Smooth muscle cell (in vitro differentiated cells): Measurements from ENCODE around the gene AUTS2. TPM values are rescaled to one million over a fixed set of nuclear protein-coding genes. Genes with fewer than 3 reads are reported as not detected.

Experiments
- DNase-seq: peaks from one replicate; lab custom pipeline; 2025; ENCODE audit not compliant: unreplicated experiment; lab: John Stamatoyannopoulos, UW
- H2AFZ ChIP-seq: fragments of 200-600 bp; sonication (generic); 2 replicates; pipeline ENCODE4 v1.6.0; 2016; ENCODE audit warnings: antibody characterized with exemption, low read depth, mild to moderate bottlenecking
- H3F3A ChIP-seq: fragments of 200-600 bp; sonication (generic); 2 replicates; pipeline ENCODE4 v1.6.0; 2017; ENCODE audit warnings: antibody characterized with exemption, low read depth
- H3K27ac ChIP-seq: fragments of 200-600 bp; sonication (generic); 2 replicates; pipeline ENCODE4 v1.5.1; 2016; ENCODE audit warnings: low read depth, mild to moderate bottlenecking
- H3K27me3 ChIP-seq: fragments of 200-600 bp; sonication (generic); 2 replicates; pipeline ENCODE4 v1.6.1; 2016; ENCODE audit warnings: low read depth, mild to moderate bottlenecking
- H3K36me3 ChIP-seq: fragments of 200-600 bp; sonication (generic); 2 replicates; pipeline ENCODE4 v1.5.1; 2016; ENCODE audit warnings: low read depth
- H3K4me1 ChIP-seq: fragments of 200-600 bp; sonication (generic); 2 replicates; pipeline ENCODE4 v1.5.1; 2016; ENCODE audit warnings: low read depth
- H3K4me2 ChIP-seq: fragments of 200-600 bp; sonication (generic); 2 replicates; pipeline ENCODE4 v1.6.0; 2016; ENCODE audit warnings: mild to moderate bottlenecking
- H3K4me3 ChIP-seq: fragments of 200-600 bp; sonication (generic); 2 replicates; pipeline ENCODE4 v1.5.1; 2016; ENCODE audit warnings: mild to moderate bottlenecking
- H3K79me2 ChIP-seq: fragments of 200-600 bp; sonication (generic); 2 replicates; pipeline ENCODE4 v1.6.0; 2016; ENCODE audit warnings: low read depth, mild to moderate bottlenecking
- H3K9ac ChIP-seq: fragments of 200-600 bp; sonication (generic); 2 replicates; pipeline ENCODE4 v1.6.0; 2016; ENCODE audit warnings: low read depth
- H3K9me3 ChIP-seq: fragments of 200-600 bp; sonication (generic); replicated peaks from 2 replicates; pipeline ENCODE4 v1.5.1; 2016; ENCODE audit warnings: low read depth
- H4K20me1 ChIP-seq: fragments of 200-600 bp; sonication (generic); 2 replicates; pipeline ENCODE4 v1.6.0; 2016; ENCODE audit warnings: low read depth
- WGBS: methylation state at CpG from one replicate; pipeline ENCODE4 v1.1.7; 2016; ENCODE audit warnings: low lambda C conversion rate; 5-methylcytosine and 5-hydroxymethylcytosine counted together
- polyA plus RNA-seq: library from polyadenylated mRNA; unstranded; fragments of >200 nt; fragmentation: Nextera tagmentation; extraction: Ambion mirVana; gene quantifications from 2 replicates; pipeline ENCODE4 v1.2.1, GENCODE V29; 2016
- total RNA-seq: library from RNA; depleted of rRNA; stranded (reverse); fragments of >200 nt; gene quantifications from 2 replicates; pipeline ENCODE4 v1.2.3, GENCODE V29; 2014
- TF ChIP-seq, protein P1 (sequence below): fragments of 200-600 bp; sonication (generic); IDR thresholded peaks from 2 replicates; pipeline ENCODE4 v1.5.1; 2017; ENCODE audit warnings: borderline replicate concordance, mild to moderate bottlenecking, antibody characterized with exemption; ENCODE audit not compliant: insufficient read depth, poor library complexity, severe bottlenecking

The AUTS2 gene
- total and polyA plus RNA-seq, 2 experiments from 2014 or later = 6.5 to 8.6 TPM

DNA sequence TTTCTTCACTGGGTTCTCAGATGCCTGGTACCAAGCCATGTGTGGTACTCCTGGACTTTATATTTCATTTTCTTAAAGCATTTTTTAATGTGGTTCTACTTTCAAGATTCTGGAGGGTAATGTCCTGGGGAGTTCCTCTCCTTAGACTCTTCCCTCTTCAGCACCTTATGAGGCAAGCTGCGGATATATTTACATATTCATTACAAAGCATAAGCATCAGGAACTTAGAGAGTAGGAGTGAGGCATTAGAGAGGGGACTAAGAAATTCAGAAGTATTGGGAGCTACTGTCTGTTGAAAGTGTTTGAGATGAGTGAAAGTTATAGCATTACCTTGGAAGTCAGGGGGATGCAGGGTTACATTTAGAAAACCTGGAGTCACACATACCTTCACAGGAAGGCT, 20.8 kb downstream of the AUTS2 start:
- Histone ChIP-seq H2AFZ (no peak overlapping the region), H3K4me3 (no peak overlapping the region), H3K27ac (no peak overlapping the region), H3K36me3 (no peaks in the 10 kb centered on the region), H3K79me2 (peaks cover 11% of the 10 kb centered on the region), H3K9ac (no peak overlapping the region), H3K27me3 (peaks cover 11% of the 10 kb centered on the region), H3F3A (no peaks in the 10 kb centered on the region), H3K4me2 (no peak overlapping the region), H3K4me1 (peaks cover 32% of the 10 kb centered on the region), H4K20me1 (peaks cover 67% of the 10 kb centered on the region), H3K9me3 (no peaks in the 10 kb centered on the region)
- TF ChIP-seq, protein P1, sequence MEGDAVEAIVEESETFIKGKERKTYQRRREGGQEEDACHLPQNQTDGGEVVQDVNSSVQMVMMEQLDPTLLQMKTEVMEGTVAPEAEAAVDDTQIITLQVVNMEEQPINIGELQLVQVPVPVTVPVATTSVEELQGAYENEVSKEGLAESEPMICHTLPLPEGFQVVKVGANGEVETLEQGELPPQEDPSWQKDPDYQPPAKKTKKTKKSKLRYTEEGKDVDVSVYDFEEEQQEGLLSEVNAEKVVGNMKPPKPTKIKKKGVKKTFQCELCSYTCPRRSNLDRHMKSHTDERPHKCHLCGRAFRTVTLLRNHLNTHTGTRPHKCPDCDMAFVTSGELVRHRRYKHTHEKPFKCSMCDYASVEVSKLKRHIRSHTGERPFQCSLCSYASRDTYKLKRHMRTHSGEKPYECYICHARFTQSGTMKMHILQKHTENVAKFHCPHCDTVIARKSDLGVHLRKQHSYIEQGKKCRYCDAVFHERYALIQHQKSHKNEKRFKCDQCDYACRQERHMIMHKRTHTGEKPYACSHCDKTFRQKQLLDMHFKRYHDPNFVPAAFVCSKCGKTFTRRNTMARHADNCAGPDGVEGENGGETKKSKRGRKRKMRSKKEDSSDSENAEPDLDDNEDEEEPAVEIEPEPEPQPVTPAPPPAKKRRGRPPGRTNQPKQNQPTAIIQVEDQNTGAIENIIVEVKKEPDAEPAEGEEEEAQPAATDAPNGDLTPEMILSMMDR = no peak
- DNase-seq = no peak
- WGBS = 86% methylated on average over 1 of the region's 1 CpG

DNA sequence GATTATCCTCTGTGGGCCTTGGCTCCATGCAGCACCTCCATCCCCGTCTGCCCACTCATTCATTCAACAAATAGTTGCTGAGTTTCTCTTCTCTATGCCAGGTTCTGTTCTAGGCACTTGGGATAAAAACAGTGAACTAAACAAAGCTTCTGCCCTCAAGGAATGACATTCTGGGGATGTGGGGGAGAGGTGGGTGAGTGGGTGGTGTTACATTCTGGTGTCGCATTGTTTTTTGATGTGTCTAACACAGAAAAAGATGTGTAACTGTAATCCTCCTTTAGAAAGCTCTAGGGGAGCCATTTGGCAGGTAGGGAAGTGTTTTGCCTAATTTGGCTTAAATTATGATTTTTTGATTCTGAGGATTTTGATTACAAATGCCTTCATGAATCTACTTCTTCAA, 21.4 kb downstream of the AUTS2 start:
- 78% methylated on average over 2 of the region's 2 CpGs for WGBS

DNA sequence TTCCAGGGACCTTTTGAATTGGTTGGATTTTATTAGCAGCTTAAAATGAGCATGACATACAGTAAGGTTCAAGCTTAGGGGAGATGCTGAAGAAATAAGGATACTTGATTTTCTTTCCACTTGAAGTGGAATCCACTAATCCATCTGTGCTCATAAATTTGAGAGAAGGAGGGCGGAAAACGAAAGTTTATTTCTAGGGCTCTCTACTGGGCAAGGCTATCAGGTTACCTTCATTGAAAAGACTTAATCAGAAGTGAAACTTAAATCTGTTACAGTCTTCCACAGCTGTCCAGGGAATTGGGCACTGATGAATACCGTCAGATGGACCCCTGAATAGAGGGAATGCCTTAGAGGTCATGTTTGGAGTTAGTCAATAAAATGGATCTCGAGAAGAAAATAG, 21.8 kb downstream of the AUTS2 start:
- H3K79me2 ChIP-seq = peaks cover 11% of the 10 kb centered on the region

More for the DNA sequence above, 21.4 kb downstream of the AUTS2 start:
- H3F3A ChIP-seq = no peaks in the 10 kb centered on the region
- H4K20me1 ChIP-seq = peaks cover 70% of the 10 kb centered on the region
- H3K27me3 ChIP-seq = peaks cover 11% of the 10 kb centered on the region
- no peak overlapping the region for H3K4me2 ChIP-seq
- H3K79me2 ChIP-seq = peaks cover 11% of the 10 kb centered on the region
- no peaks in the 10 kb centered on the region for H3K9me3 ChIP-seq
- H3K27ac ChIP-seq = no peak overlapping the region
- no peak overlapping the region for H2AFZ ChIP-seq
- TF ChIP-seq, protein P1 = no peak
- H3K4me1 ChIP-seq = peaks cover 32% of the 10 kb centered on the region
- no peaks in the 10 kb centered on the region for H3K36me3 ChIP-seq
- no peak for DNase-seq
- H3K4me3 ChIP-seq = no peak overlapping the region
- H3K9ac ChIP-seq = no peak overlapping the region

DNA sequence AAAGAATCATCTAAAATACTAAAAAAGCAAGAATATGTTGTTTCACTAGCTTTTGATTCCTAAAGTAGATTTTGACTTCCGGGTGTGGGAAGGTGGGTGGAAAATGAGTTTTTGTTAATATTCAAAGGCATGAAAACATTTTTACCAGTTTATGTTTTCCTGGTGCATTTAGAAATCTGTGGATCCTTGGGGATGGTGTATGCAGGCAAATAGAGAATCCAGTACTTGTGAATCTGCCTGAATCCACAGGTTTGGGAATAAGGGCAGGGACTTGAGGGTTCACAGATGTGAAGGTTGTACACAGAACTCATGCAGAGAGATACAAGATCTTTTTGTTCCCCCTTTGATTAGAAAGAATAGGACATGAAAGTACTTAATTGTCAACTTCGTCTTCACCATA, 22.4 kb downstream of the AUTS2 start:
- no peak overlapping the region for H3K9ac ChIP-seq
- H4K20me1 ChIP-seq = peaks cover 77% of the 10 kb centered on the region
- H3K4me1 ChIP-seq = peaks cover 32% of the 10 kb centered on the region
- TF ChIP-seq, protein P1 = no peak
- no peak overlapping the region for H2AFZ ChIP-seq
- H3K27ac ChIP-seq = no peak overlapping the region
- no peak overlapping the region for H3K4me3 ChIP-seq
- whole genome bisulfite sequencing = 84% methylated on average over 2 of the region's 2 CpGs
- no peaks in the 10 kb centered on the region for H3F3A ChIP-seq
- H3K36me3 ChIP-seq = no peaks in the 10 kb centered on the region
- no peak overlapping the region for H3K4me2 ChIP-seq
- peaks cover 7% of the 10 kb centered on the region for H3K79me2 ChIP-seq
- no peak for DNase-seq
- peaks cover 11% of the 10 kb centered on the region for H3K27me3 ChIP-seq
- no peaks in the 10 kb centered on the region for H3K9me3 ChIP-seq

More for the DNA sequence above, 21.8 kb downstream of the AUTS2 start:
- DNase-seq = no peak
- TF ChIP-seq, protein P1 = no peak
- H3K27ac ChIP-seq = no peak overlapping the region
- H3K4me3 ChIP-seq = no peak overlapping the region
- no peak overlapping the region for H3K9ac ChIP-seq
- H2AFZ ChIP-seq = no peak overlapping the region
- peaks cover 32% of the 10 kb centered on the region for H3K4me1 ChIP-seq
- H3K36me3 ChIP-seq = no peaks in the 10 kb centered on the region
- H4K20me1 ChIP-seq = peaks cover 72% of the 10 kb centered on the region
- 53% methylated on average over 4 of the region's 4 CpGs for WGBS
- no peaks in the 10 kb centered on the region for H3F3A ChIP-seq
- H3K4me2 ChIP-seq = no peak overlapping the region
- H3K27me3 ChIP-seq = peaks cover 11% of the 10 kb centered on the region
- H3K9me3 ChIP-seq = no peaks in the 10 kb centered on the region
